SHP77 treated with DMSO at 0.1 percent for 48 hours (cell line): ENCODE measurements around the gene PRTG.
"Not testable (repeated sequence)": the region's sequence is repeated elsewhere in the genome, so short reads cannot be mapped to it uniquely, and the experiment has no call there.

ENCODE experiments used
- DNase-seq: peaks from one replicate; lab custom pipeline; 2025; lab: John Stamatoyannopoulos, UW

PRTG gene

DNA sequence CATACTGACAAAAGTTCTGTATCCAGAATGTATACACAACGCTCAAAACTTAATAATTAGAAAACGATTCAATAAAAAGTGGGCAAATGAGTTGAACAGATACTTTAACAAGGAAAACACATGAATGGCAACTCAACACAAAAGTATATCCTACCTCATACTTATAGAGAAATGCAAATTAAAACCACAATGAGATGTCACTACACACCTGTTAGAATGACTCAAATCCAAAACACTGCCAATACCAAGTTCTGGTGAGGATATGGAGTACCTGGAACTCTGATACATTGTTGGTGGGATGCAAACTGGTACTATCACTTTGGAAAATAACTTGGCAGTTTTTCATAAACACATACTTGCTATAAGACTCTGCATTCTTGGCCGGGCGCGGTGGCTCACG lies 42.1 kb downstream of the PRTG start:
- no peak for DNase-seq

DNA sequence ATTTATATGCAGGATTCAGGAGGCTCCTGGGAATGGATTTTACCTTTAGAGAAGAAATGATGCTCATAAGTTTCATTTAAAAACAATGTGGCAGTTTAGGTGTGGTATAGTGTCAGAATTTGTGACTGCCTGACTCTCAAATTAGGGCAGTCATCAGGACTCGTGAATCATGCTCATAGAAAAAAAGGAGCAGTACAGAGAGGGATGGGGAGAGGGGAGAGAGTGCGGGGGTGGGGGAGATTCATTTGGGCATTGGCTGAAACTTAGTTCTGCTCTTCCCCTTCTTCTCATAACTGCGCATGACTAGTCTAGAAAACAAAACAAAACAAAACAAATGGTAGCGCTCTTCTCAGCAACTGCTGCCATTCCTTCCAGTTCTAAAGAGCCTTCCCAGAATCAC lies 44.3 kb downstream of the PRTG start:
- DNase-seq: no peak

- DNase-seq: no peak
These were observed 46.7 kb downstream of the PRTG start for GRCh38 chr15:55696221-55696620.

DNA sequence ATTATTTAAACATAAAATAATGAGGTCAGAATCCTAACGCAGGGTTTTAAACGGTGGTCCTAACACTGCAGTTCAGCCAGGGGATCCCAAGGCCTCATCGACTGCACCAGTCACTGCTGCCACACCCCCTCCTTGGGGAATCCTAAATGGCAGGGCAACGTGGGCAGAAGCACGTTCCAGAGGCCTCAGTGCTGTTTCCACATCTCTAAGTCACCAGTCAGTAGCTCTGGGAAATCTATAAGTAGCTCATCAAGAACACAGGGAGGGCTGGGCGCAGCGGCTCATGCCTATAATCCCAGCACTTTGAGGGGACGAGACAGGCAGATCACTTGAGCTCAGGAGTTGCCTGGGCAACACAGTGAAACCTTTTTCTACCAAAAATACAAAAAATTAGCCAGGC lies 47.5 kb downstream of the PRTG start:
- DNase-seq: no peak

DNA sequence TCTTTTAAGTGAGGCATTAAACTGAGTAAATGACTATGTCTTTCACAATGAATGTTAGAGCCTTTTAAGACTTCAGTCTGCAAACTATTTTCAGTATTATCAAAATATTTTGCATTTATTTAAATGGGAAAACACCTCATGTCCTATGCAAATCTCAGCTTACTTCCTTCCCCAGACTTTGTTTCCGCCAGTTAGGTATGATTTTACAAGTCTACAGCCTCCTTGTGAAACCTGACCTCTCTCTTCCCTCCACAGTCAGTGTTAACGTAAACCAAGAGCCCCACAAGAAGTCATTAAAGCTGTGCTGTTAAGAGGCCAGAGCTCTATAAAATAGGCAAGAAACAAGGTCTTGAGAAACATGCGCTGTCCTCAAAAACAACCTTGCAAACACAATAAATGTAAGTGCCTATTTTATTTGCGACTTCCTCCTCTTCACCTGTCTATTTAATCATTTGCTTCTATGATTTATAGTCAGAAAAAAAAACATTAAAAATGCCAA lies 48.3 kb downstream of the PRTG start:
- DNase-seq: no peak

GRCh38 chr15:55693116-55693515 lies 49.8 kb downstream of the PRTG start:
- not testable (repeated sequence) for DNase-seq

- DNase-seq: no peak
These were observed 55.2 kb downstream of the PRTG start for GRCh38 chr15:55687792-55688191.

GRCh38 chr15:55685286-55685685 lies 57.7 kb downstream of the PRTG start:
- DNase-seq: no peak

- DNase-seq: no peak
These were observed 59.6 kb downstream of the PRTG start for GRCh38 chr15:55683376-55683775.

GRCh38 chr15:55681631-55682030 lies 61.3 kb downstream of the PRTG start:
- DNase-seq: no peak

DNA sequence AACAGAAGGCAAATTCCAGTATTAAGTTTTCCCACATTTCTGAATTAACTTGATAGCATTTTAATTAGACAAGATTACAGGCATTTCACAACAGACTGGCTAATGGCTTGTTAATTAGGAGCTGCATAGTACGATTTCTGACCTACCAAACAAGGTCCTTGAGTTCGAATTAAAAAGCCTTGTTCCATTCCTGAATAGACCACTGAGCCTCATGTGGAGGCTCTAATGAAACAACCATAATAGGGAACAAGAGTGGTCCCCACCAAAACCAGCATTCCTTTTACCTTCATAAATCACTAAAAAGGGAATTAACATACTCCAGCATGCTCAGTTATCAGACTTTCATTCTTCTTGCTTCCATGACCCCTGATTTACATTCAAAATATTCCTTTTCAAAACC lies 66.4 kb downstream of the PRTG start:
- no peak for DNase-seq

DNA sequence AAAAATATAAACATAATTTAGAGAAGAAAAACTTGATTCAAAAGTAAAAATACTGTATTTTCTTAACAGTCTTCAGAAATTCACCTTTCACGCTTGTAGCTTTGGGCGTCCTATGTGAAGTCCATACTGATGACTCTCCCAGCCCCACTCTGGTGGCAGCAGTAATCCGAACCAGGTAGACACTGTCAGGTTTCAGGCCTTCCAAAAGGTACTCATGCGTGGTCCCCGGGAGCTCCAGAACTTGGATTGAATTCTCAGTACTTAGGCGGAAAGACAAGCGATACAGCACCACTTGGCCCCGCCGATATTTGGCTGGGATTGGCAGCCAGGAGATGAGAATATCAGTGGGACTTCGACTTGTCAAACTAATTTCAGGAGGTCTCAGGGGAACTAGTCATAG lies 69.7 kb downstream of the PRTG start:
- no peak for DNase-seq

- DNase-seq: no peak
These were observed 73.7 kb downstream of the PRTG start for GRCh38 chr15:55669270-55669669.

DNA sequence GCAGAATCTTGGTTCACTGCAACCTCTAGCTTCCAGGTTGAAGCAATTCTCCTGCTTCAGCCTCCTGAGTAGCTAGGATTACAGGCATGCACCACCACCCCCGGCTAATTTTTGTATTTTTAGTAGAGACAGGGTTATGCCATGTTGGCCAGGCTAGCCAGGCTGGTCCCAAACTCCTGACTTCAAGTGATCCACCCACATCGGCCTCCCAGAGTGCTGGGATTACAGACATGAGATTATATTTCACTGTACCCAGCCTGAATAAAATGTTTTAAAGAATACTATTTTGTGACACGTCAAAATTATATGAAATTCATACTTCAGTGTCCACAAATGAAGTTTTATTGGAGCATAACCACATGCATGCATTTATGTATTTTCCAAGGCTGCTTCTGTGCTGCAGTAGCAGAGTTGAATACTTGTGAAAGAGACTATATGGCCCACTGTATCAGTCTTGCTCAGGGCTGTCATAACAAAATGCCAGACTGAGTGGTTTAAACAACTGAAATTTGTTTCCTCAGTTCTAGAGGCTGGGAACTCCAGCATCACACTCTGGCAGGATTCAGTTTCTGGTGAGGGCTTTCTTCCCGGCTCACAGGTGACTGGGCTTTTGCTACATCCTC lies 77.2 kb downstream of the PRTG start:
- DNase-seq: no peak

GRCh38 chr15:55661428-55661827 lies 81.5 kb downstream of the PRTG start:
- no peak for DNase-seq

GRCh38 chr15:55660153-55660552 lies 82.8 kb downstream of the PRTG start:
- no peak for DNase-seq

GRCh38 chr15:55659481-55659880 lies 83.5 kb downstream of the PRTG start:
- DNase-seq: no peak

DNA sequence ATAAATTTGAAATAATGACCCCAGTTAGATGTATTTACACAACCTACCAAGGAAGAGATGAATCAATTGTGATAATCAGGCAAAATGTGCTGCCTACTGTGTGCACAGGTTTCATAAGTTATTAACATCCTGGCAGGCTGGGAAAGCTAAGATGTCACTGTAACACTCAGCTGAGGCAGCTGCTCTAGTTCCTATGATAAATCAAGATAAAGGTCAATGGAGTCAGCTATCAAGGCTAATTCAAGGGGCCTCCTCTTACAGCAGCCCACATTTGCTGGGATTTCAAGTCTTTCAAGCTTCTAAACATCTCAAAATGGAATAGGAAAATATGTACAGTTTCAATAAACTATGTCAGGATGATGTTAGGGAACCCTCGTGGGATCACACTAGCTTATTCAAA lies 84.1 kb downstream of the PRTG start:
- DNase-seq: no peak

DNA sequence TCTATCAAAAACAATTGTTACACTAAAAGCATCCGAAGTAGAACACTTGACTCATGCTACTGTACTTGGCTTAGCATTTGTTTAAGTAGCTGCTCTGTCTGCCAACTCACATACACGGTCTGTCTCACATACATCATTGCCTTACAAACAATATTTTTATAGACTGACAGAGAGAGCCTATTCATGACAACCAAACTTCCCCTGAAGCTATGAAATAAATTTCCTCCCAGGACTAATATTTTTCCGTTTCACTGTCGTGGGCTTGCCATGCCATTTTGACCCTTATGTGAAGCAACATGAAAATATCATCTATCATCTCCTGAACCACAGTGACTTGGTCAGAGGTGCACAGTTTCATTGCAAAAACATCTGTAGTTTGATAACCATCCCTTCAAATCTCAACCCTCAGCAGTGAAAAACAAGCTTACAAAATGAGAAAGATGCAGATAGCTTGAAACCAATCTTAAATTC lies 88.4 kb downstream of the PRTG start:
- no peak for DNase-seq

DNA sequence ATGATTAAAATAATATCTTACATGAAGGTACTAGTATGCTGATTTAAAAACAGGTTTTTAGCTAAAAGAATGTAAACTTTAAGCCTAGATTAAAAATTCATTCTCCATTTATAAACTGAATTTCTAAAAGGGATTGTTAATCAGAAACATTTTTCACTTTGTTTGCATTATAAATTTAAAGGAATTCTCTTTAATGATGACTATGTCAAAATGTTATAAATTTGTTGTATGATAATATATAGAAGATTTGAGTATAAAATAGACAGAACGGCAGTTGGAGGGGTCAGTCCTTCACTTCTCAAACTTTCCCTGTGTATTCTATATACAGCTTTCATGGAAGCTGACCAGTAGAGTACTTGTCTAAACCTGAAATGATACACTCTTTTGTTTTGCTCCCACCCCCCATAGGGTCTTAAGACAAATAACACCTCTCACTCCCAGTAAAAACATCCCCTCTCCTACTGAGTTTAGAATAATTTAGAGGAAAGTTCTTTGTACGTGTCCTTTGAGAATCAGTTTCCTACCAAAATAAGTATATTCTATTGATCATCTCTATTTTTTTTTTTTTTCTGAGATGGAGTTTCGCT lies 90.0 kb downstream of the PRTG start:
- no peak for DNase-seq

GRCh38 chr15:55652359-55652758 lies 90.6 kb downstream of the PRTG start:
- DNase-seq: no peak

DNA sequence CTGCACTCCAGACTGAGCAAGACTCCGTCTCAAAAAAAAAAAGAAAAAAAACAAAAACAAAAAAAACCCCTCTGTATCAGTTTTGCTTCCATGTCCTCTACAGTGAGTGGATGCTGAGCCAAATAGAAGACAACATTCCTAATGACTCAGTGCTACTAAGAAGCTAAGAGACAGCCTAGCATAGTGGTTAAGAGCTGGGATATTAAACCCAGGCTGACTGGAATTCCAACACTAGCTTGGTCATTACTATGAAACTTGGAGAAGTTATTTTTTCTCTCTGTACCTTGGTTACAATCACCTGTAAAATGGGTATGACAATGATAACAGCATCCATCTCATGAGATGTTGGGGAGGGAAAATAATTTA lies 93.9 kb downstream of the PRTG start:
- DNase-seq: no peak

GRCh38 chr15:55638764-55639163 lies 104.2 kb downstream of the PRTG start:
- no peak for DNase-seq

- DNase-seq: no peak
These were observed 105.9 kb downstream of the PRTG start for GRCh38 chr15:55637086-55637485.
